SK-N-SH treated with all-trans-retinoic acid at 6 μM for 48 hours (cell line): ENCODE results near the gene RIPK4.

Experiments used
- ESRRG ChIP-seq: fragments of 250-450 bp; sonication (Bioruptor Pico); IDR thresholded peaks from 2 replicates; pipeline ENCODE4 v1.6.1; 2021; ENCODE audit warnings: mild to moderate bottlenecking
- RARB ChIP-seq: fragments of 250-450 bp; sonication (Bioruptor Pico); IDR thresholded peaks from 2 replicates; pipeline ENCODE4 v1.8.0; 2021; ENCODE audit warnings: mild to moderate bottlenecking, moderate library complexity
- ZC3H10 ChIP-seq: fragments of 250-450 bp; sonication (Bioruptor Pico); IDR thresholded peaks from 2 replicates; pipeline ENCODE4 v1.5.1; 2021; ENCODE audit warnings: mild to moderate bottlenecking, moderate library complexity
- ZFP3 ChIP-seq: fragments of 250-450 bp; sonication (Bioruptor Pico); IDR thresholded peaks from 2 replicates; pipeline ENCODE4 v1.5.0; 2020; ENCODE audit warnings: mild to moderate bottlenecking, moderate library complexity
- ZFP30 ChIP-seq: fragments of 450-650 bp; formaldehyde crosslinking; IDR thresholded peaks from 2 replicates; pipeline ENCODE4 v1.5.0; 2022; ENCODE audit warnings: mild to moderate bottlenecking, moderate library complexity
- TF ChIP-seq, protein P1 (sequence below): fragments of 250-450 bp; sonication (Bioruptor Pico); IDR thresholded peaks from 2 replicates; pipeline ENCODE4 v1.8.0; 2021; ENCODE audit warnings: low read depth, mild to moderate bottlenecking, moderate library complexity, borderline replicate concordance

DNA sequence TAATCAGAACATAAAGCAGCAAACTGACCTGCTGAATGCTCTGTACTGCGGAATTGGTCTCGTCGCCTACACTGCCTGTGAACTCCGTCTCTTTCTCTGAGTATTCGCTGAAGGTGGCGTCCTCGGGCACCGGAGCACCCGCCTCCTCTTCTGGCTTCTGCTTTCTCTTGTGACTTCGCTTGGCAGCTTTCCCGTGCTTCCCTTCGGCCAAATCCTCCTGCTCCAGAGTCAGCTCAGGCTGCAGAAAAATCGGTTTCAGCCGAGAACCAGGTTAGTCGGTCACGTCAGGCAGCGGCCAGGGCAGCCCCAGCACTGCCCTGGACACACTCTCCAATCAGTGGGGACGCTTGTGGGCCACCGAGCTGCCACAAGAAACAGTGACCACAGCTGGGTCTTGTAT is 35.8 kb upstream of the RIPK4 start:
- TF ChIP-seq RARB (no peak), ZFP30 (CRISPR knock-in tag) (no peak), ESRRG (CRISPR knock-in tag) (no peak), ZC3H10 (CRISPR knock-in tag) (no peak), ZFP3 (CRISPR knock-in tag) (no peak)
- TF ChIP-seq, protein P1, sequence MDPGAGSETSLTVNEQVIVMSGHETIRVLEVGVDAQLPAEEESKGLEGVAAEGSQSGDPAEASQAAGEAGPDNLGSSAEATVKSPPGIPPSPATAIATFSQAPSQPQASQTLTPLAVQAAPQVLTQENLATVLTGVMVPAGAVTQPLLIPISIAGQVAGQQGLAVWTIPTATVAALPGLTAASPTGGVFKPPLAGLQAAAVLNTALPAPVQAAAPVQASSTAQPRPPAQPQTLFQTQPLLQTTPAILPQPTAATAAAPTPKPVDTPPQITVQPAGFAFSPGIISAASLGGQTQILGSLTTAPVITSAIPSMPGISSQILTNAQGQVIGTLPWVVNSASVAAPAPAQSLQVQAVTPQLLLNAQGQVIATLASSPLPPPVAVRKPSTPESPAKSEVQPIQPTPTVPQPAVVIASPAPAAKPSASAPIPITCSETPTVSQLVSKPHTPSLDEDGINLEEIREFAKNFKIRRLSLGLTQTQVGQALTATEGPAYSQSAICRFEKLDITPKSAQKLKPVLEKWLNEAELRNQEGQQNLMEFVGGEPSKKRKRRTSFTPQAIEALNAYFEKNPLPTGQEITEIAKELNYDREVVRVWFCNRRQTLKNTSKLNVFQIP (CRISPR knock-in tag) = no peak
